Measurements from ENCODE around the gene ARL6IP5. TPM values are rescaled to one million over a fixed set of nuclear protein-coding genes. Genes with fewer than 3 reads are reported as not detected.

The ARL6IP5 gene
- total RNA-seq, 1 experiment from 2014 or later: 30.0 TPM

GRCh38 chr3:69142797-69143454 is 58.2 kb downstream of the ARL6IP5 start:
- Histone ChIP-seq H3K9ac (ENCODE audit: low read length) (no peak overlapping the region), H4K20me1 (ENCODE audit: insufficient read depth) (no peaks in the 10 kb centered on the region), H3K4me1 (ENCODE audit: control insufficient read depth in 1 of 2, insufficient read depth in 2 of 2, low read length in 2 of 2) (peaks cover 3 to 8% of the 10 kb centered on the region in 2 experiments; a peak in 2 of 4 replicates), H3K27me3 (ENCODE audit: insufficient read depth, low read length) (no peaks in the 10 kb centered on the region), H3K4me3 (replicated peaks in 1 of 2; ENCODE audit: low read depth in 1 of 2, low read length in 2 of 2) (no peak overlapping the region), H3K4me2 (ENCODE audit: low read length) (no peak overlapping the region), H3K9me2 (ENCODE audit: insufficient read depth) (no peaks in the 10 kb centered on the region), H3K27ac (ENCODE audit: low read depth, low read length) (no peak overlapping the region), H3K9me3 (ENCODE audit: control insufficient read depth in 1 of 2, insufficient read depth in 1 of 2, low read depth in 1 of 2, low read length in 2 of 2) (no peaks in the 10 kb centered on the region), H3K36me3 (ENCODE audit: control insufficient read depth in 1 of 2, insufficient read depth in 2 of 2, low read length in 2 of 2) (no peaks in the 10 kb centered on the region), H2AFZ (ENCODE audit: low read depth, low read length, poor library complexity, severe bottlenecking) (no peak overlapping the region), H3K79me2 (ENCODE audit: insufficient read depth, low read length) (no peaks in the 10 kb centered on the region)
- no peak for DNase-seq (ENCODE audit: low read depth, low spot score)
- intact Hi-C loops (cut with micrococcal nuclease): no loop called here
- ChIA-PET CTCF (no interaction called here), POLR2A (no interaction called here), RAD21 (ENCODE audit: low non-redundant PET in 1 of 2, low total read pairs in 2 of 2, uncharacterized antibody in 2 of 2, unreplicated experiment in 2 of 2) (no interaction called here)
- TSS peak; percentile 99 for BruUV-seq (replicated peaks)
- TF ChIP-seq MAX (IDR thresholded peaks at IDR 0.05) (no peak), YY1 (IDR thresholded peaks at IDR 0.05; ENCODE audit: extremely low read depth, insufficient replicate concordance, low read depth, low read length) (no peak), FOSL1 (IDR thresholded peaks at IDR 0.05; ENCODE audit: low read depth) (no peak), TCF7L2 (IDR thresholded peaks at IDR 0.05; ENCODE audit: borderline replicate concordance, extremely low read depth, insufficient read depth, insufficient read length) (no peak), ZNF274 (IDR thresholded peaks at IDR 0.05; ENCODE audit: low read depth, low read length) (no peak), POLR2AphosphoS5 (IDR thresholded peaks at IDR 0.05; ENCODE audit: low read depth, low read length) (no peak), ZBTB33 (IDR thresholded peaks at IDR 0.05; ENCODE audit: extremely low read depth, insufficient replicate concordance, low read length) (no peak), EGR1 (IDR thresholded peaks at IDR 0.05; ENCODE audit: low read depth) (no peak), SRF (IDR thresholded peaks at IDR 0.05; ENCODE audit: low read depth) (no peak)
- ATAC-seq: no peak

Data from HCT116 (cell line).